Fibroblast of the conjunctiva (primary cell): Measurements from ENCODE around the gene BPIFB1.

Source experiments
- DNase-seq: peaks from one replicate; pipeline ENCODE4 v3.0.0-alpha.2; 2010; ENCODE audit warnings: low read depth

BPIFB1 gene

GRCh38 chr20:33298391-33298790 is 15.4 kb downstream of the BPIFB1 start:
- no peak for DNase-seq

GRCh38 chr20:33299111-33299603 is 16.1 kb downstream of the BPIFB1 start:
- DNase-seq: no peak

- no peak for DNase-seq
These were observed 18.3 kb downstream of the BPIFB1 start for GRCh38 chr20:33301192-33301930.

GRCh38 chr20:33303595-33303994 is 20.6 kb downstream of the BPIFB1 start:
- DNase-seq: no peak

GRCh38 chr20:33304046-33304445 is 21.0 kb downstream of the BPIFB1 start:
- no peak for DNase-seq

- DNase-seq: no peak
These were observed 22.6 kb downstream of the BPIFB1 start for GRCh38 chr20:33305589-33306057.

- no peak for DNase-seq
These were observed 23.2 kb downstream of the BPIFB1 start for GRCh38 chr20:33306228-33306627.

GRCh38 chr20:33306807-33307206 is 23.8 kb downstream of the BPIFB1 start:
- no peak for DNase-seq

- DNase-seq: no peak
These were observed 25.7 kb downstream of the BPIFB1 start for GRCh38 chr20:33308668-33309067.

- no peak for DNase-seq
These were observed 26.6 kb downstream of the BPIFB1 start for GRCh38 chr20:33309631-33310030.

GRCh38 chr20:33310327-33310899 is 27.4 kb downstream of the BPIFB1 start:
- DNase-seq: no peak

- no peak for DNase-seq
These were observed 28.0 kb downstream of the BPIFB1 start for GRCh38 chr20:33311011-33311410.

- DNase-seq: no peak
These were observed 29.0 kb downstream of the BPIFB1 start for GRCh38 chr20:33311996-33312395.

- no peak for DNase-seq
These were observed 29.6 kb downstream of the BPIFB1 start for GRCh38 chr20:33312583-33312982.

- no peak for DNase-seq
These were observed 30.8 kb downstream of the BPIFB1 start for GRCh38 chr20:33313686-33314314.

GRCh38 chr20:33316343-33316742 is 33.3 kb downstream of the BPIFB1 start:
- no peak for DNase-seq

- DNase-seq: no peak
These were observed 33.9 kb downstream of the BPIFB1 start for GRCh38 chr20:33316958-33317357.

GRCh38 chr20:33317424-33318095 is 34.5 kb downstream of the BPIFB1 start:
- DNase-seq: no peak

GRCh38 chr20:33318096-33318429 is 35.0 kb downstream of the BPIFB1 start:
- DNase-seq: no peak

GRCh38 chr20:33320006-33320405 is 37.0 kb downstream of the BPIFB1 start:
- no peak for DNase-seq

- no peak for DNase-seq
These were observed 39.4 kb downstream of the BPIFB1 start for GRCh38 chr20:33322456-33322855.

- no peak for DNase-seq
These were observed 40.2 kb downstream of the BPIFB1 start for GRCh38 chr20:33323236-33323635.

- no peak for DNase-seq
These were observed 42.3 kb downstream of the BPIFB1 start for GRCh38 chr20:33325350-33325749.
